HFF-Myc (cell line): ENCODE data around the gene FEM1B.

ENCODE experiments used
- DNase-seq: peaks from one replicate; pipeline ENCODE4 v3.0.0-alpha.2; 2011; ENCODE audit warnings: low read depth; ENCODE audit errors: extremely low read depth
- H3K4me3 ChIP-seq: replicated peaks from 2 replicates; pipeline ENCODE4 v1.5.1; 2011; ENCODE audit warnings: low read depth, mild to moderate bottlenecking, control low read depth, low read length
- TF ChIP-seq, protein P1 (sequence below): IDR thresholded peaks from 2 replicates; pipeline ENCODE4 v1.5.1; 2012; ENCODE audit warnings: mild to moderate bottlenecking, low read depth, low read length, control low read depth; ENCODE audit errors: missing control alignments

FEM1B gene

DNA sequence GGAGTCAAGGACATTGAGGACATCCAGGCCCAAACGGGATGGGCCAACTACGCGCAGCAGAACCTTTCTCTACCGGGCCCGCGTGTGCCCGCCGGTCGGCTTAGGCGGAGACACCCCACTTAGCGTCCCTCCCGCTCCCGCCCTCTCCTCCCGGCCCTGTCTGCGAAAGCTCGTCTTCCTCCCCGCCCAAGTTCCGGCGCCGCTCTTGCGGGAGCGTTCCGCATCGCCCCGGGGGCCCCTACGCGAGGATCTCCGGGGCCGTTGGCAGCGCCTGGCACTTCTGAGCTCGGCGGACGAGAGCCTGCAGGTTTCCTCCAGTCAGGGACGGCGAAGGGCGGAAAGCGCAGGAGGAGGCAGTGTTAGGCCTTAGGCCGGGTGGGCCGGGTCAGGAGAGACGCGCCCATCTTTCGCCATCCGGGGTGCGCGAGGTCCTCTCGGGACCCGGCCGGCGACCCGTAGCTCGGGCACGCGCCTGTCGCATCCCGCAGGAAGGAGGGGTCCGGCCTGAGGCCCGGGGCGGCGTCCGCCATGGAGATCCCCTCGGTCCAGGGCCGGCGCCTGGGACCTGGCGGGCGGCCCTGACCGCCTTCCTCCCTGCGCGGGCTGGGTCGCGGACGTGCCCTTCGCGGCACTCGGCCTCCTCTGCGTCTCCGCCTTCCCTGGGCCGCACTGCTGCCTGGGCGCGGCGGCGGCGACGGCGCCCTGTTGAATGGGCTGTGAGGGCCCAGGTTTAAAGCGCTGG, at the start of gene FEM1B:
FEM1B (plus strand) TSS at position 143 of the 742 bp plus-strand sequence. CDS start 673 bp downstream, outside the sequence.
- DNase-seq, result peak; percentile 72
- TF ChIP-seq, protein P1, sequence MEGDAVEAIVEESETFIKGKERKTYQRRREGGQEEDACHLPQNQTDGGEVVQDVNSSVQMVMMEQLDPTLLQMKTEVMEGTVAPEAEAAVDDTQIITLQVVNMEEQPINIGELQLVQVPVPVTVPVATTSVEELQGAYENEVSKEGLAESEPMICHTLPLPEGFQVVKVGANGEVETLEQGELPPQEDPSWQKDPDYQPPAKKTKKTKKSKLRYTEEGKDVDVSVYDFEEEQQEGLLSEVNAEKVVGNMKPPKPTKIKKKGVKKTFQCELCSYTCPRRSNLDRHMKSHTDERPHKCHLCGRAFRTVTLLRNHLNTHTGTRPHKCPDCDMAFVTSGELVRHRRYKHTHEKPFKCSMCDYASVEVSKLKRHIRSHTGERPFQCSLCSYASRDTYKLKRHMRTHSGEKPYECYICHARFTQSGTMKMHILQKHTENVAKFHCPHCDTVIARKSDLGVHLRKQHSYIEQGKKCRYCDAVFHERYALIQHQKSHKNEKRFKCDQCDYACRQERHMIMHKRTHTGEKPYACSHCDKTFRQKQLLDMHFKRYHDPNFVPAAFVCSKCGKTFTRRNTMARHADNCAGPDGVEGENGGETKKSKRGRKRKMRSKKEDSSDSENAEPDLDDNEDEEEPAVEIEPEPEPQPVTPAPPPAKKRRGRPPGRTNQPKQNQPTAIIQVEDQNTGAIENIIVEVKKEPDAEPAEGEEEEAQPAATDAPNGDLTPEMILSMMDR, result no peak
- H3K4me3 ChIP-seq, result peak within 1 kb of the TSS; percentile 64

DNA sequence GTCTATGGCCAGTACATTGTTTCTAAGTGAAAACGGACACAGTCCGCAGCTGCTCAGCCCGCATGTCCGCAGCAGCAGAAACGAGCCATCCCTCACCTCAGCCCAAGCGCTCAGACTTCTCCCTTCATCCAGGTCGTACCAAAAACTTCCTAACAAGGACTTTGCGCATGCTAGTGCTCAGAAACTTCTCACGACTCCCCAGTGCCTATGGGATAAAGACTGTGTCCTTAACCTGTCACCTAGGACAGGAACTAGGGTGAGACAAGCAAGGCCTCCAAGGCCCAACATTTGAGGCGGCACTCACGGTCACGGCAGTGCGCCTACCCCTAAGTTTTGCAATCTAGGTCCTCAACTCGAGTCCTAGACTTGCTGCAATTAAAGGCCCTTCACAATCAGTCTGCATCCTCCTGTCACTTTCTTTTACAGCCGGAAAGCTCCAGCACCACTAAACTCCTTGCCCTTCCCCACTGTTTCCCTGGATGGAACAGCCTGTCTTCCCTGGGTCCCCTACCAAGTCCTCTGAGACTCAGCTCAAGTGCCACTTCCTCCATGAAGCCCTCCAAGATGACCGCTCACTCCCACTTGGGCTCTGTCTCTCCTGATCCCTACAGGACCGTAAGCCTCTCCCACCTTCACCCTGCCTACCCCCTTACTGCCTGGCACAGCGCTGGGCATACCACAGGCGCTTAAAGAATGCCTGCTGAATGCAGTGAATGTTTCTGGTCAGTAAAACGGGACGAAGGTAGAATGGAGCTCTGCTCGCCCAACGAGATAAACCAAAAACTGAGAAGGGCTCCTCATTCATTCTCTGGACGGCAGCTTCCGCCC, 49.2 kb upstream of the FEM1B start:
- TF ChIP-seq, protein P1, result no peak
- peak overlapping the region; percentile 93 for H3K4me3 ChIP-seq
- DNase-seq, result no peak

DNA sequence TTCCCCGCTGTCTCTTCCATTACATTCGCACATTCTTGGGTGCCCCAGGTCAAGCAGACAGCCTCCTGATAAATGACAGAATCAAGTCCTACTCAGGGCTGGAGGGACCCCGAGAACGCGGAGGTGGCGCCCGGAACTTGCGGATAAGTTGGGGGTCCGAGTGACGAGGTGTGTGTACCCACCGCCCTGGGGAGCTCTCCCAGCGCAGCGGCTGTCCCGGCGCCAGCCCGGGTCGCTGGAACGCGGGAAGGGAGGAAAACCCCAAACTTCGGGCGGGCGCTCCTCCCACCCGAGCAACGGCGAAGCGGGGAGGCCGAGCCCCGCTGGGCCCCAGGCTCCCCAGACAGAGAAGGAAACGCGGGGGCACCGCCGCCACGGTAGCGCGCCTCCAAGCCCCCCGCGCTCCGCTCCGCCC, 48.6 kb upstream of the FEM1B start:
- no peak for DNase-seq
- H3K4me3 ChIP-seq, result peak overlapping the region; percentile 93
- TF ChIP-seq, protein P1, result no peak

DNA sequence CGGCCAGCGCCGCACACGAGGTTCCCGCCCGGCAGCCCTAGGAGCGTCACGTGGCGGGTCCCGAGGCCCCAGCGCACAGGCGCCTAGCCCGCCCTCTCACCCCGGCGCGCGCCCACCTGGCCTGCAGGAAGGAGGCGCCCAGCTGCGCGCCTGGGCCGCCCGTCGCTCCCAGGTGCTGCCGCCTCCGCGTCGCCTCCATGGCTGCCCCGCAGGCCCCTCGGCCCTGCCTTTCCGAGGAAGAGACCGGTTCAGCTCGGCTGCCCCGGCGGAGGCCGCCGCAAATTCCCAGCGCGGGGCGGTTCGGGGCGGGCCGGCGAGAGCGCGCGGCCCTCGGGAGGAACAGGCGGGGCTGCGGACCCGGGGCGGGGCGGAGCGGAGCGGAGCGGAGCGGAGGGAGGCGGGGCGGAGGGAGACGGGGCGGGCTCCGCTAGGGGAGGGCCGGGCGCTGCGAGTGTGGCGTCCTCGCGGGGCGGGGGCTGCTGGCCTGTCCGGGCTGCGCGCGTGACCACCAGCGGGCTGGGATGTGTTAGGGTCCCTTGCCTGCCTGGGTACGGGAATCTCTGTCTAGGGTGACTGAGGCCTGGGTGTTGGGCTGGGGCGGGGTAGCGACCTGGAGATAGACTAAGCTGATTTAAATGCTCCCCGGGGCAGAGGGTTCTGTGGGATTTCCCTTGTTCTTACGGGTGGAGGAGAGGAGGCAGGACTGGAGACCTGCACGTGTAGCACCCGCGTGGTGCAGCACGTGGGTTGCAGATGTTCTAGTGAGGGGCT, 48.0 kb upstream of the FEM1B start, which contains the start of gene CLN6:
CLN6 (minus strand) TSS at position 343 of the 771 bp plus-strand sequence; CDS start at position 199, 144 bp downstream.
- H3K4me3 ChIP-seq, result peak within 1 kb of the TSS; percentile 93
- DNase-seq, result peak; percentile 57
- TF ChIP-seq, protein P1, result no peak

DNA sequence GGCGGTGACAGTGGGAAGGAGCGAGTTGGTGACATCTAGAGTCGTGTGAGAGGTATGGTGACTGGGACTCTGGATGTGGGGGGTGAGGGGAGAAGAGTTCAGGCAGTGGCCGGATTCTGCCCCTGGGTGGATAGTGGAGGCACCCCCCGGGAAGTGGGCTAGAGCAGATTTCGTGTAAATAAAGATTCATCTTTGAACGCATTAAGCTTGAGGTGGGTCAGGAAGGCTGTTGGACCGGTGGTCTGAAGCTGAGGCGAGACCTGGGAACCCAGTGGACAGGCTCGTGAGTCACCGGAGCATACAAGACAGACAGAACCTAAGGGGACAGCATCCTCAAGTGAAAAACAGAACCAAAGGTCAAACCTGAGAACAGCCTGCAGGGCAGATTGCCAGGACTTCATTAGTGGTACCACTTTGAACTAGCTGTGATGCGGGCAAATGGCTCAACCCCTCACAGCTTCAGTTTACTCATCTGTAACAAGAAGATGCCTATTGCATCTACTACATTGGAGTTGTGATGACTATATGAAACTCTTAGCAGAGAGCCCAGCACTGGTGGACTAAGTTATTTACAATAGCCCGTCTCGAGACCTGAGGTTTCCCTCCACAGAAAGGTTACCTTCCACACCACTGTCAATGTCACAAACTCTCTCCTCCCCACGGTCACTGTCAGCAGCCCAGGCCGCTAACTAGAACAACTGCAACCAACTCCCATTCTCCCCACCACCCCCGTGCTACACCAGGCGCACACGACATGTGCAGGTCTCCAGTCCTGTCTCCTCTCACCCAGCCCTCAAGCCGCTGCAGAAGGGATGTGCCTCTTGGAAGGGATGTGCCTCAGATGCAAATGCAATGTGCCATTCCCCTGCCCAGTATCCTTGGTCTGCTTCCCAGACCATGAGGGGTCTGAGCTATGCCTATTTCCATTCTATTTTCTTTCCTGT, 47.1 kb upstream of the FEM1B start:
- TF ChIP-seq, protein P1, result no peak
- peak overlapping the region; percentile 93 for H3K4me3 ChIP-seq
- DNase-seq, result no peak
